A549 (cell line): ENCODE data around the gene CH25H. TPM values are rescaled to one million over a fixed set of nuclear protein-coding genes. Genes with fewer than 3 reads are reported as not detected.
A peak's percentile ranks its signal among the peaks of the same experiment; 100 is the strongest.

Experiments
- ATAC-seq, 2 experiments: fragments of 200-7000 bp in 1 of 2; fragments of >200 bp in 1 of 2; cut with Nextera tagmentation in 1 of 2; cut with Tn5 transposase in 1 of 2; 3 replicates each; pipeline versions ENCODE4 v1.8.0 to v1.9.1; 2018 to 2020; ENCODE audit warnings: mild to moderate bottlenecking in 1 of 2, moderate library complexity in 1 of 2
- CTCF ChIA-PET: fragments of 300-600 bp; sonication (Branson Sonifier 250); formaldehyde crosslinking; extraction: SDS; loops from one replicate; lab custom pipeline; 2021; ENCODE audit warnings: antibody characterized with exemption, inconsistent platforms; lab: Yijun Ruan, JAX
- POLR2A ChIA-PET: fragments of 350-600 bp; formaldehyde crosslinking; extraction: SDS; loops from one replicate; lab custom pipeline; 2021; ENCODE audit warnings: antibody characterized with exemption, inconsistent platforms; lab: Yijun Ruan, JAX
- DNase-seq, 2 experiments: peaks; one replicate each; pipeline versions ENCODE4 v3.0.0 to v3.0.0-alpha.2; 2011 to 2016; ENCODE audit warnings: low read depth in 1 of 2, low spot score in 1 of 2
- FAIRE-seq: peaks from 2 replicates; lab custom pipeline; 2011; peaks lifted over from hg19 to GRCh38; lab: Jason Lieb, UNC
- H3K27ac ChIP-seq, 2 experiments: fragments of >200 bp; sonication (Bioruptor Twin); formaldehyde crosslinking; 3 replicates each; pipeline ENCODE4 v1.5.1; 2016 to 2017
- H3K4me1 ChIP-seq: fragments of >200 bp; sonication (Bioruptor Twin); formaldehyde crosslinking; 3 replicates; pipeline ENCODE4 v1.6.1; 2016
- H3K4me2 ChIP-seq: fragments of >200 bp; sonication (Bioruptor Twin); formaldehyde crosslinking; 3 replicates; pipeline ENCODE4 v1.6.1; 2016
- H3K4me3 ChIP-seq: fragments of >200 bp; sonication (Bioruptor Twin); formaldehyde crosslinking; 3 replicates; pipeline ENCODE4 v1.5.1; 2016
- H3K9me3 ChIP-seq: fragments of >200 bp; sonication (Bioruptor Twin); formaldehyde crosslinking; 3 replicates; pipeline ENCODE4 v1.6.1; 2016
- BHLHE40 ChIP-seq: IDR thresholded peaks from 2 replicates; pipeline ENCODE4 v1.6.1; 2012; ENCODE audit warnings: low read depth, low read length, inconsistent platforms
- CBX2 ChIP-seq: fragments of 200-600 bp; sonication (generic); IDR thresholded peaks from 2 replicates; pipeline ENCODE4 v1.6.1; 2016; ENCODE audit warnings: low read depth, mild to moderate bottlenecking, borderline replicate concordance
- CEBPB ChIP-seq, 2 experiments: fragments of >200 bp in 1 of 2; sonication (Bioruptor Twin) in 1 of 2; formaldehyde crosslinking in 1 of 2; IDR thresholded peaks; 2 replicates each; pipeline ENCODE4 v1.6.1; 2012 to 2016
- CHD2 ChIP-seq: fragments of 150-350 bp; IDR thresholded peaks from 2 replicates; pipeline ENCODE4 v1.6.1; 2014; ENCODE audit warnings: low read length; ENCODE audit not compliant: partially characterized antibody
- EHF ChIP-seq: fragments of 250-450 bp; sonication (Bioruptor Pico); IDR thresholded peaks from 2 replicates; pipeline ENCODE4 v1.5.0; 2020; ENCODE audit warnings: mild to moderate bottlenecking
- GATA3 ChIP-seq: IDR thresholded peaks from 2 replicates; pipeline ENCODE4 v1.6.1; 2012; ENCODE audit warnings: borderline replicate concordance
- HDAC2 ChIP-seq: fragments of 200-600 bp; sonication (generic); IDR thresholded peaks from 2 replicates; pipeline ENCODE4 v1.6.1; 2016
- HOXB13 ChIP-seq: fragments of 250-450 bp; sonication (Bioruptor Pico); IDR thresholded peaks from 2 replicates; pipeline ENCODE4 v1.5.0; 2020; ENCODE audit warnings: low read depth, mild to moderate bottlenecking, moderate library complexity
- JUN ChIP-seq, 2 experiments: fragments of >200 bp; sonication (Bioruptor Twin); formaldehyde crosslinking; IDR thresholded peaks; 2 replicates in 1 of 2; 3 replicates in 1 of 2; pipeline ENCODE4 v1.6.1; 2016 to 2017
- MAFK ChIP-seq: fragments of 450-650 bp; IDR thresholded peaks from 2 replicates; pipeline ENCODE4 v1.6.1; 2014; ENCODE audit not compliant: partially characterized antibody
- MAZ ChIP-seq: fragments of 150-350 bp; IDR thresholded peaks from 2 replicates; pipeline ENCODE4 v1.6.1; 2014; ENCODE audit warnings: antibody characterized with exemption, low read depth, low read length, borderline replicate concordance
- MYC ChIP-seq: IDR thresholded peaks from 2 replicates; pipeline ENCODE4 v1.6.1; 2012; ENCODE audit warnings: mild to moderate bottlenecking, inconsistent platforms, low read length, improper control_type of control experiment, borderline replicate concordance
- NPAS2 ChIP-seq: fragments of 250-450 bp; sonication (Bioruptor Pico); IDR thresholded peaks from 2 replicates; pipeline ENCODE4 v1.8.0; 2022; ENCODE audit warnings: mild to moderate bottlenecking, moderate library complexity, borderline replicate concordance
- POLR2A ChIP-seq: IDR thresholded peaks from 2 replicates; pipeline ENCODE4 v1.6.1; 2012; ENCODE audit warnings: mild to moderate bottlenecking, low read length
- RAD21 ChIP-seq, 2 experiments: fragments of >200 bp in 1 of 2; sonication (Bioruptor Twin) in 1 of 2; formaldehyde crosslinking in 1 of 2; IDR thresholded peaks in 1 of 2; conservative IDR thresholded peaks in 1 of 2; 2 replicates in 1 of 2; 3 replicates in 1 of 2; pipeline ENCODE4 v1.6.1; 2012 to 2018; ENCODE audit warnings: inconsistent platforms in 1 of 2
- RARB ChIP-seq: fragments of 250-450 bp; sonication (Bioruptor Pico); IDR thresholded peaks from 2 replicates; pipeline ENCODE4 v1.8.0; 2021; ENCODE audit warnings: mild to moderate bottlenecking, moderate library complexity
- RCOR1 ChIP-seq: fragments of 150-350 bp; IDR thresholded peaks from 2 replicates; pipeline ENCODE4 v1.6.1; 2014; ENCODE audit warnings: antibody characterized with exemption, low read length, low read depth
- SMC3 ChIP-seq: fragments of >200 bp; sonication (Bioruptor Twin); formaldehyde crosslinking; IDR thresholded peaks from 3 replicates; pipeline ENCODE4 v1.6.1; 2018; ENCODE audit warnings: inconsistent platforms
- TP53 ChIP-seq: fragments of 250-450 bp; sonication (Bioruptor Pico); IDR thresholded peaks from 2 replicates; pipeline ENCODE4 v1.5.0; 2021; ENCODE audit warnings: mild to moderate bottlenecking, moderate library complexity
- ZNF302 ChIP-seq: fragments of 250-450 bp; sonication (Bioruptor Pico); IDR thresholded peaks from 2 replicates; pipeline ENCODE4 v1.9.0; 2021; ENCODE audit warnings: inconsistent platforms, mild to moderate bottlenecking, moderate library complexity
- ZSCAN20 ChIP-seq: fragments of 250-450 bp; sonication (Bioruptor Pico); IDR thresholded peaks from 2 replicates; pipeline ENCODE4 v1.8.0; 2022; ENCODE audit warnings: mild to moderate bottlenecking, moderate library complexity
- WGBS: methylation state at CpG from one replicate; pipeline ENCODE4 v1.1.6; 2017; ENCODE audit errors: missing lambda C conversion rate; 5-methylcytosine and 5-hydroxymethylcytosine counted together
- polyA plus RNA-seq, 4 experiments: library from polyadenylated mRNA; depleted of rRNA in 3 of 4; stranded (reverse); fragments of >200 nt; fragmentation: RNase III in 1 of 4; extraction: RNeasy Plus Mini Kit Qiagen cat#74134 plus additional on column Dnase treatment in 1 of 4; gene quantifications; 2 replicates in 3 of 4; 3 replicates in 1 of 4; pipeline ENCODE4 v1.2.3, GENCODE V29; 2011 to 2017
- TF ChIP-seq, protein P1 (sequence below): fragments of >200 bp; sonication (Bioruptor Twin); formaldehyde crosslinking; IDR thresholded peaks from 3 replicates; pipeline ENCODE4 v1.5.1; 2016
- TF ChIP-seq, protein P2 (sequence below): IDR thresholded peaks from 2 replicates; pipeline ENCODE4 v1.6.1; 2012
- TF ChIP-seq, protein P3 (sequence below): IDR thresholded peaks from 2 replicates; pipeline ENCODE4 v1.6.1; 2012; ENCODE audit warnings: low read depth, borderline replicate concordance
- TF ChIP-seq, protein P4 (sequence below): fragments of >200 bp; sonication (Bioruptor Twin); formaldehyde crosslinking; IDR thresholded peaks from 3 replicates; pipeline ENCODE4 v1.6.1; 2016
- TF ChIP-seq, protein P5 (sequence below): fragments of 450-650 bp; IDR thresholded peaks from 2 replicates; pipeline ENCODE4 v1.6.1; 2014; ENCODE audit warnings: antibody characterized with exemption
- TF ChIP-seq, protein P6 (sequence below): fragments of >200 bp; sonication (Bioruptor Twin); formaldehyde crosslinking; IDR thresholded peaks from 2 replicates; pipeline ENCODE4 v1.6.1; 2016
- TF ChIP-seq, protein P7 (sequence below): fragments of 150-350 bp; IDR thresholded peaks from 2 replicates; pipeline ENCODE4 v1.6.1; 2014; ENCODE audit warnings: low read depth, mild to moderate bottlenecking, low read length

The CH25H gene
- polyA plus RNA-seq, 2 of the 4 experiments (the other 2 are of a cell fraction): not detected

DNA sequence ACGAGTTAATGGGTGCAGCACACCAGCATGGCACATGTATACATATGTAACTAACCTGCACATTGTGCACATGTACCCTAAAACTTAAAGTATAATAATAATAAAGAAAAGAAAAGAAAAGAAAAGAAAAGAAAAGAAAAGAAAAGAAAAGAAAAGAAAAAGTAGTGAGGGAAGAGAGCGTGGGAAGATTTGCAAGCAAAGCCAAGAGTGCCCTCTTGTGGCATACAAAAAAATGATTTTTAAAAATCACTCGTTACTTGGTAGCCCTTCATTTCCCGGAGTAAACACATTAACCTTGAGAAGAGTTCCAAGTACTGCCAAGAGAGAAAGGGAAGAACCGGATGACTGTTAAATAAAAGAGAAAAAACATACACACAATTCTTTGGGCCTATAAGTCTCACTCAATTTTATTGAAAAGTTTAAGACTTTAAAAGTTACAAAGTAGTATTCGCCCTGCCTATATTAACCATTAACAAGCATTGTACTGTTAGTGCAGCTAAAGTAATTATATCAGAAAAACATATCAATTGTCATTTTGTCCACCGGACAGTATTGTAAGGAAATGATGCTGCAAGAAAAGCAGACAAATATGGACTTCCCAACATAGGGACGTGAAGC is 6.2 kb upstream of the CH25H start:
- ChIA-PET POLR2A (no interaction called here), CTCF (interaction anchor here (0.5 to 4.2 kb wide), 27 partner anchors 8 to 649 kb away, joined by 3 to 90 read pairs (median 4); partner anchors contain the start of gene CH25H)
- no peak overlapping the region for H3K27ac ChIP-seq
- no peaks in the 10 kb centered on the region for H3K9me3 ChIP-seq
- peak; percentile 86 for FAIRE-seq
- H3K4me2 ChIP-seq: no peak overlapping the region
- H3K4me1 ChIP-seq: peaks cover 6% of the 10 kb centered on the region; the same call in 2 of the 3 replicates
- no peak overlapping the region for H3K4me3 ChIP-seq
- DNase-seq: peak; percentile 37 to 42
- TF ChIP-seq RAD21 (conservative IDR thresholded peaks at IDR 0.05 in 1 of 2, IDR thresholded peaks at IDR 0.05 in 1 of 2) (peak; percentile 85 to 88), SMC3 (peak; percentile 85), TP53 (CRISPR knock-in tag) (no peak), JUN (IDR thresholded peaks at IDR 0.05) (no peak), ZSCAN20 (CRISPR knock-in tag) (no peak), CEBPB (IDR thresholded peaks at IDR 0.05) (no peak), HDAC2 (no peak)
- TF ChIP-seq, protein P1, sequence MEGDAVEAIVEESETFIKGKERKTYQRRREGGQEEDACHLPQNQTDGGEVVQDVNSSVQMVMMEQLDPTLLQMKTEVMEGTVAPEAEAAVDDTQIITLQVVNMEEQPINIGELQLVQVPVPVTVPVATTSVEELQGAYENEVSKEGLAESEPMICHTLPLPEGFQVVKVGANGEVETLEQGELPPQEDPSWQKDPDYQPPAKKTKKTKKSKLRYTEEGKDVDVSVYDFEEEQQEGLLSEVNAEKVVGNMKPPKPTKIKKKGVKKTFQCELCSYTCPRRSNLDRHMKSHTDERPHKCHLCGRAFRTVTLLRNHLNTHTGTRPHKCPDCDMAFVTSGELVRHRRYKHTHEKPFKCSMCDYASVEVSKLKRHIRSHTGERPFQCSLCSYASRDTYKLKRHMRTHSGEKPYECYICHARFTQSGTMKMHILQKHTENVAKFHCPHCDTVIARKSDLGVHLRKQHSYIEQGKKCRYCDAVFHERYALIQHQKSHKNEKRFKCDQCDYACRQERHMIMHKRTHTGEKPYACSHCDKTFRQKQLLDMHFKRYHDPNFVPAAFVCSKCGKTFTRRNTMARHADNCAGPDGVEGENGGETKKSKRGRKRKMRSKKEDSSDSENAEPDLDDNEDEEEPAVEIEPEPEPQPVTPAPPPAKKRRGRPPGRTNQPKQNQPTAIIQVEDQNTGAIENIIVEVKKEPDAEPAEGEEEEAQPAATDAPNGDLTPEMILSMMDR: peak; percentile 88
- TF ChIP-seq, protein P2, sequence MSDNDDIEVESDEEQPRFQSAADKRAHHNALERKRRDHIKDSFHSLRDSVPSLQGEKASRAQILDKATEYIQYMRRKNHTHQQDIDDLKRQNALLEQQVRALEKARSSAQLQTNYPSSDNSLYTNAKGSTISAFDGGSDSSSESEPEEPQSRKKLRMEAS: no peak
- WGBS: 42% methylated on average over 8 of the region's 8 CpGs
- ATAC-seq: peak; percentile 71 to 77; a peak in 4 of 6 replicates

DNA sequence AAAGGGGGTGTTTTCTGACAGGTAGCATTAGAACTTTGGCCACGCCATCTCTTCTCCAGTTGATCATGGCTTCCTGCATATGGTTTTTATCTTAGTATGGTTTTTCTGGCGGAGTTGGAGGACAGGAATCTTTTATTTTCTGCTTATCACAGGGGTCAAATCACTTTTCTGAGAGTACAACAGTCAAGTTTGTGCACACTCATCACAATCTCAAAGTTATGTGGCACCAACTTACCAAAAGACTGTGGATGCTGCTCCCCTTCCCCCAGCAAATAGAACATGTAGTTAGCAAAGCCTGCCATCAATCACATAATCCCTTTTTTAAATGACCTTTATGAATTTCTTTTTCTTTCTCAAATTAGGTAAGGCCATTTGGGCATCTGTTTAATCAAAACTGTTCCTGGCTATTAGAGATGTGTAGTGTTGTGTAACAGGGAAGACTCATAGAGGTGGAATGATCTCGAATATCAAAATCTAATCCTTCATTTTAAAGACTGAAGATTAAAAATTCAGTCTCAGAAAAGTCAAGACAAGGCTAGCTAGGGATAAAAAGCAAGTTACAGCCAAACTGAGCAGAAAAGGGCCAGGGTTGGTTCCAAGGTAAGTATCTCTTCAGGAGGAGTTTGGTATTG is 3.8 kb upstream of the CH25H start:
- no peak overlapping the region for H3K4me2 ChIP-seq
- H3K4me1 ChIP-seq: peaks cover 7% of the 10 kb centered on the region; the same call in 1 of the 3 replicates
- H3K4me3 ChIP-seq: no peak overlapping the region
- POLR2A ChIA-PET: no interaction called here
- H3K27ac ChIP-seq: no peak overlapping the region
- WGBS: 48% methylated on average over 3 of the region's 3 CpGs
- DNase-seq: no peak
- FAIRE-seq: no peak
- ATAC-seq: no peak
- no peaks in the 10 kb centered on the region for H3K9me3 ChIP-seq
- TF ChIP-seq MAFK (peak; percentile 57), CHD2 (no peak)
- CTCF ChIA-PET: interaction anchor here (1.1 to 7.9 kb wide), 8 partner anchors 9 to 276 kb away, joined by 3 to 82 read pairs (median 4); no protein-coding TSS in a partner anchor

DNA sequence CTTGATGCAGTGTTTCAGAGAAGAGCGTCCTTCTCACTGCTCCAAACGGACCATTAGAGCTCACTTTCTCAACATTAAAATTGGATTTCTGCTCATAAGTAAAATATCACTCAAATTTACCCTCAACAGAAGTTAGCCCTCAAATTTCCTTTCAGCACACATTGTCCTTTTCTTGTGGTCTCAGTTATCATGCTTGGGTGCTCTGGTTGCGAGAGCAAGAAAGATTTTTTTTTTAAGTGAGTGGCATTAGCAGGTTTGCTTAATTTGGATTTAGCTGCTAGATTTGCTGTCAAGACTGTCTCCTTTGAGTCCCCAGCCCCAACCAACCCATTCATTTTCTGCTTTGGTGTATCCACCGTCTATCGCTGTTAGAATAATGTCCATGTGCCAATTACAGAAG is 2.6 kb upstream of the CH25H start:
- ChIA-PET POLR2A (no interaction called here), CTCF (interaction anchor here (0.8 to 7.9 kb wide), 4 partner anchors 12 to 375 kb away, joined by 3 to 82 read pairs (median 4); no protein-coding TSS in a partner anchor)
- WGBS: 86% methylated on average over 5 of the region's 5 CpGs
- Histone ChIP-seq H3K4me2 (no peak overlapping the region), H3K4me1 (peaks cover 7% of the 10 kb centered on the region; the same call in 1 of the 3 replicates), H3K27ac (no peak overlapping the region), H3K9me3 (no peaks in the 10 kb centered on the region), H3K4me3 (no peak overlapping the region)
- ATAC-seq: no peak
- DNase-seq: no peak
- no peak for FAIRE-seq
- TF ChIP-seq RARB (CRISPR knock-in tag) (no peak), NPAS2 (CRISPR knock-in tag) (no peak), MYC (no peak), RCOR1 (no peak), HOXB13 (CRISPR knock-in tag) (no peak), BHLHE40 (no peak), TP53 (CRISPR knock-in tag) (no peak), POLR2A (no peak), GATA3 (no peak), MAZ (no peak), EHF (CRISPR knock-in tag) (no peak), CBX2 (no peak), JUN (IDR thresholded peaks at IDR 0.05) (no peak), ZNF302 (no peak)
- TF ChIP-seq, protein P3, sequence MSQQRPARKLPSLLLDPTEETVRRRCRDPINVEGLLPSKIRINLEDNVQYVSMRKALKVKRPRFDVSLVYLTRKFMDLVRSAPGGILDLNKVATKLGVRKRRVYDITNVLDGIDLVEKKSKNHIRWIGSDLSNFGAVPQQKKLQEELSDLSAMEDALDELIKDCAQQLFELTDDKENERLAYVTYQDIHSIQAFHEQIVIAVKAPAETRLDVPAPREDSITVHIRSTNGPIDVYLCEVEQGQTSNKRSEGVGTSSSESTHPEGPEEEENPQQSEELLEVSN: no peak
- TF ChIP-seq, protein P4, sequence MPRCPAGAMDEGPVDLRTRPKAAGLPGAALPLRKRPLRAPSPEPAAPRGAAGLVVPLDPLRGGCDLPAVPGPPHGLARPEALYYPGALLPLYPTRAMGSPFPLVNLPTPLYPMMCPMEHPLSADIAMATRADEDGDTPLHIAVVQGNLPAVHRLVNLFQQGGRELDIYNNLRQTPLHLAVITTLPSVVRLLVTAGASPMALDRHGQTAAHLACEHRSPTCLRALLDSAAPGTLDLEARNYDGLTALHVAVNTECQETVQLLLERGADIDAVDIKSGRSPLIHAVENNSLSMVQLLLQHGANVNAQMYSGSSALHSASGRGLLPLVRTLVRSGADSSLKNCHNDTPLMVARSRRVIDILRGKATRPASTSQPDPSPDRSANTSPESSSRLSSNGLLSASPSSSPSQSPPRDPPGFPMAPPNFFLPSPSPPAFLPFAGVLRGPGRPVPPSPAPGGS: no peak
- TF ChIP-seq, protein P5, sequence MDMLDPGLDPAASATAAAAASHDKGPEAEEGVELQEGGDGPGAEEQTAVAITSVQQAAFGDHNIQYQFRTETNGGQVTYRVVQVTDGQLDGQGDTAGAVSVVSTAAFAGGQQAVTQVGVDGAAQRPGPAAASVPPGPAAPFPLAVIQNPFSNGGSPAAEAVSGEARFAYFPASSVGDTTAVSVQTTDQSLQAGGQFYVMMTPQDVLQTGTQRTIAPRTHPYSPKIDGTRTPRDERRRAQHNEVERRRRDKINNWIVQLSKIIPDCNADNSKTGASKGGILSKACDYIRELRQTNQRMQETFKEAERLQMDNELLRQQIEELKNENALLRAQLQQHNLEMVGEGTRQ: no peak
- TF ChIP-seq, protein P6, sequence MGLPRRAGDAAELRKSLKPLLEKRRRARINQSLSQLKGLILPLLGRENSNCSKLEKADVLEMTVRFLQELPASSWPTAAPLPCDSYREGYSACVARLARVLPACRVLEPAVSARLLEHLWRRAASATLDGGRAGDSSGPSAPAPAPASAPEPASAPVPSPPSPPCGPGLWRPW: no peak
- TF ChIP-seq, protein P7, sequence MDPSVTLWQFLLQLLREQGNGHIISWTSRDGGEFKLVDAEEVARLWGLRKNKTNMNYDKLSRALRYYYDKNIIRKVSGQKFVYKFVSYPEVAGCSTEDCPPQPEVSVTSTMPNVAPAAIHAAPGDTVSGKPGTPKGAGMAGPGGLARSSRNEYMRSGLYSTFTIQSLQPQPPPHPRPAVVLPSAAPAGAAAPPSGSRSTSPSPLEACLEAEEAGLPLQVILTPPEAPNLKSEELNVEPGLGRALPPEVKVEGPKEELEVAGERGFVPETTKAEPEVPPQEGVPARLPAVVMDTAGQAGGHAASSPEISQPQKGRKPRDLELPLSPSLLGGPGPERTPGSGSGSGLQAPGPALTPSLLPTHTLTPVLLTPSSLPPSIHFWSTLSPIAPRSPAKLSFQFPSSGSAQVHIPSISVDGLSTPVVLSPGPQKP: no peak
